GM08714 (cell line): ENCODE measurements around the gene ABHD18.
A peak's percentile ranks its signal among the peaks of the same experiment; 100 is the strongest.
"Not testable (repeated sequence)": the region's sequence is repeated elsewhere in the genome, so short reads cannot be mapped to it uniquely, and the experiment has no call there.

ENCODE experiments used
- H3K4me3 ChIP-seq: fragments of 200-500 bp; sonication (Bioruptor generic); 2 replicates; pipeline ENCODE4 v1.5.1; 2014; ENCODE audit warnings: mild to moderate bottlenecking, low read length, inconsistent platforms
- ZNF274 ChIP-seq: IDR thresholded peaks from 2 replicates; pipeline ENCODE4 v1.6.1; 2012; ENCODE audit warnings: mild to moderate bottlenecking, low read depth, low read length

Gene ABHD18

GRCh38 chr4:128029907-128030306, 64.7 kb downstream of the ABHD18 start:
- TF ChIP-seq ZNF274 = no peak
- H3K4me3 ChIP-seq = no peak overlapping the region

- TF ChIP-seq ZNF274 = no peak
- no peak overlapping the region for H3K4me3 ChIP-seq
Measured at GRCh38 chr4:128031756-128032384, 66.7 kb downstream of the ABHD18 start.

GRCh38 chr4:128039568-128039967, 74.4 kb downstream of the ABHD18 start:
- H3K4me3 ChIP-seq = no peak overlapping the region
- TF ChIP-seq ZNF274 = no peak

DNA sequence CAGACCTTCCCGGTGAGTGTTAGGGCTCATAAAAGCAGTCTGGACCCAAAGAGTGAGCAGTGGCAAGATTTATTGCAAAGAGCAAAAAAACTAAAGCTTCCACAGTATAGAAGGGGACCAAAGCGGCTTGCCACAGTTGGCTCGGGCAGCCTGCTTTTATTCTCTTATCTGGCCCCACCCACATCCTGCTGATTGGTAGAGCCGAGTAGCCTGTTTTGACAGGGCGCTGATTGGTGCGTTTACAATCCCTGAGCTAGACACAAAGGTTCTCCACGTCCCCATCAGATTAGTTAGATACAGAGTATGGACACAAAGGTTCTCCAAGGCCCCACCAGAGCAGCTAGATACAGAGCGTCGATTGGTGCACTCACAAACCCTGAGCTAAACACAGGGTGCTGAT, 81.8 kb downstream of the ABHD18 start:
- not testable (repeated sequence) for H3K4me3 ChIP-seq

GRCh38 chr4:128047514-128047913, 82.3 kb downstream of the ABHD18 start:
- not testable (repeated sequence) for H3K4me3 ChIP-seq

DNA sequence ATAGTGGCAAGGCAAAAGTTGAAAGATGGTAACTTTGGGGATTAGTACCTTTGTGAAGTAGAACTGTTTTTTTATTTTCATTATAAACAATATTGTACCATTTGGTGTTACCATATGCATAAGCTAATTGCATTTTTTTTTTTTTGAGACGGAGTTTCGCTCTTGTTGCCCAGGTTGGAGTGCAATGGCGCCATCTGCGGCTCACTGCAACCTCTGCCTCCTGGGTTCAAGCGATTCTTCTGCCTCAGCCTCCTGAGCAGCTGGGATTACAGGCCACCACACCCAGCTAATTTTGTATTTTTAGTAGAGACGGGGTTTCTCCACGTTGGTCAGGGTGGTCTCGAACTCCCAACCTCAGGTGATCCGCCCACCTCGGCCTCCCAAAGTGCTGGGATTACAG, 86.0 kb downstream of the ABHD18 start:
- H3K4me3 ChIP-seq = not testable (repeated sequence)

- H3K4me3 ChIP-seq = not testable (repeated sequence)
Measured at GRCh38 chr4:128054907-128055306, 89.7 kb downstream of the ABHD18 start.

- H3K4me3 ChIP-seq = not testable (repeated sequence)
Measured at GRCh38 chr4:128055441-128056206, 90.4 kb downstream of the ABHD18 start.

- no peak overlapping the region for H3K4me3 ChIP-seq
- TF ChIP-seq ZNF274 = no peak
Measured at GRCh38 chr4:128056396-128056795, 91.2 kb downstream of the ABHD18 start.

GRCh38 chr4:128060121-128060698, 95.0 kb downstream of the ABHD18 start:
- TF ChIP-seq ZNF274 = no peak
- H3K4me3 ChIP-seq = peak overlapping the region; percentile 74

- TF ChIP-seq ZNF274 = no peak
- peak within 1 kb of the TSS; percentile 74 for H3K4me3 ChIP-seq
Measured at GRCh38 chr4:128060699-128061565, 95.7 kb downstream of the ABHD18 start, which contains the start of gene LARP1B. TSS of gene LARP1B (plus strand) at chr4:128061312. CDS start at chr4:128074952, 13,640 bp downstream.

GRCh38 chr4:128061566-128062536, 96.6 kb downstream of the ABHD18 start:
- TF ChIP-seq ZNF274 = no peak
- H3K4me3 ChIP-seq = peak overlapping the region; percentile 74

- not testable (repeated sequence) for H3K4me3 ChIP-seq
Measured at GRCh38 chr4:128066453-128066820, 101.2 kb downstream of the ABHD18 start.

- no peak for TF ChIP-seq ZNF274
- H3K4me3 ChIP-seq = no peak overlapping the region
Measured at GRCh38 chr4:128068918-128069317, 103.7 kb downstream of the ABHD18 start.
